RWPE2 (cell line): ENCODE data around the gene USP6NL.

Experiments
- ATAC-seq: fragments of 200-7000 bp; cut with Tn5 transposase; 3 replicates; pipeline ENCODE4 v1.9.1; 2021; ENCODE audit warnings: low read depth
- DNase-seq: peaks from one replicate; pipeline ENCODE4 v3.0.0-alpha.2; 2020; ENCODE audit warnings: low spot score
- H3K27ac ChIP-seq: fragments of 450-650 bp; 2 replicates; pipeline ENCODE4 v1.5.1; 2017; ENCODE audit warnings: mild to moderate bottlenecking; ENCODE audit not compliant: poor library complexity, severe bottlenecking
- H3K27me3 ChIP-seq: fragments of 250-450 bp; sonication (Bioruptor Pico); 2 replicates; pipeline ENCODE4 v1.5.1; 2021; ENCODE audit warnings: mild to moderate bottlenecking, moderate library complexity; ENCODE audit not compliant: insufficient read depth, poor library complexity, severe bottlenecking
- H3K36me3 ChIP-seq: fragments of 250-450 bp; sonication (Bioruptor Pico); 2 replicates; pipeline ENCODE4 v1.5.1; 2020; ENCODE audit warnings: low read depth, mild to moderate bottlenecking, moderate library complexity
- H3K4me1 ChIP-seq: fragments of 250-450 bp; sonication (Bioruptor Pico); 2 replicates; pipeline ENCODE4 v1.5.1; 2021; ENCODE audit warnings: mild to moderate bottlenecking, moderate library complexity; ENCODE audit not compliant: insufficient read depth, poor library complexity, severe bottlenecking
- H3K4me3 ChIP-seq: fragments of 250-450 bp; sonication (Bioruptor Pico); 2 replicates; pipeline ENCODE4 v1.5.1; 2021; ENCODE audit warnings: mild to moderate bottlenecking, moderate library complexity; ENCODE audit not compliant: severe bottlenecking
- H3K9me3 ChIP-seq: fragments of 250-450 bp; sonication (Bioruptor Pico); 2 replicates; pipeline ENCODE4 v1.5.1; 2021; ENCODE audit warnings: mild to moderate bottlenecking, moderate library complexity; ENCODE audit not compliant: severe bottlenecking
- TF ChIP-seq, protein P1 (sequence below): fragments of 450-650 bp; IDR thresholded peaks from one replicate; pipeline ENCODE4 v1.5.1; 2017; ENCODE audit warnings: mild to moderate bottlenecking, moderate library complexity; ENCODE audit not compliant: poor library complexity, severe bottlenecking

The USP6NL gene

DNA sequence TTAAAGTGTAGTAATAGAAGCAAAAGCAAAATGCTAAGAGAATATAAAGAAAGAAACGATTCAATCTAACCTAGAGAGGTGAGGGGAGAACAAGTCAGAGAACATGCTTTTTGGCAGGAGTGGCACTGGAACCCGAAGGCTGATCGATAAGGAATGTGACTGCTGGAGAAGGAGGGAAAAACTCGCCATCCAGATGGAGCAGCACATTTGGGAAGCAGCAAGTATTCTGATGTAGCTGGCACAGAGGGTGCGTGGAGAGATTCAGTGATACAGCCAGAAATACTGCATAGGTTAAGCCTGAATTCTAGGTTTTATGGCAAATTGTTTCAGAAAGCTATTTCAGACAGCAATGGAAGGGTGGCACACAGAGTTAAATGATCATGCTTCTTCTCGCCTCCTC lies 42.0 kb downstream of the USP6NL start:
- no peaks in the 10 kb centered on the region for H3K36me3 ChIP-seq
- H3K4me3 ChIP-seq: no peak overlapping the region
- no peaks in the 10 kb centered on the region for H3K9me3 ChIP-seq
- no peak for ATAC-seq
- no peaks in the 10 kb centered on the region for H3K27me3 ChIP-seq
- H3K27ac ChIP-seq: no peak overlapping the region
- H3K4me1 ChIP-seq: no peaks in the 10 kb centered on the region
- TF ChIP-seq, protein P1, sequence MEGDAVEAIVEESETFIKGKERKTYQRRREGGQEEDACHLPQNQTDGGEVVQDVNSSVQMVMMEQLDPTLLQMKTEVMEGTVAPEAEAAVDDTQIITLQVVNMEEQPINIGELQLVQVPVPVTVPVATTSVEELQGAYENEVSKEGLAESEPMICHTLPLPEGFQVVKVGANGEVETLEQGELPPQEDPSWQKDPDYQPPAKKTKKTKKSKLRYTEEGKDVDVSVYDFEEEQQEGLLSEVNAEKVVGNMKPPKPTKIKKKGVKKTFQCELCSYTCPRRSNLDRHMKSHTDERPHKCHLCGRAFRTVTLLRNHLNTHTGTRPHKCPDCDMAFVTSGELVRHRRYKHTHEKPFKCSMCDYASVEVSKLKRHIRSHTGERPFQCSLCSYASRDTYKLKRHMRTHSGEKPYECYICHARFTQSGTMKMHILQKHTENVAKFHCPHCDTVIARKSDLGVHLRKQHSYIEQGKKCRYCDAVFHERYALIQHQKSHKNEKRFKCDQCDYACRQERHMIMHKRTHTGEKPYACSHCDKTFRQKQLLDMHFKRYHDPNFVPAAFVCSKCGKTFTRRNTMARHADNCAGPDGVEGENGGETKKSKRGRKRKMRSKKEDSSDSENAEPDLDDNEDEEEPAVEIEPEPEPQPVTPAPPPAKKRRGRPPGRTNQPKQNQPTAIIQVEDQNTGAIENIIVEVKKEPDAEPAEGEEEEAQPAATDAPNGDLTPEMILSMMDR: no peak
- DNase-seq: no peak

DNA sequence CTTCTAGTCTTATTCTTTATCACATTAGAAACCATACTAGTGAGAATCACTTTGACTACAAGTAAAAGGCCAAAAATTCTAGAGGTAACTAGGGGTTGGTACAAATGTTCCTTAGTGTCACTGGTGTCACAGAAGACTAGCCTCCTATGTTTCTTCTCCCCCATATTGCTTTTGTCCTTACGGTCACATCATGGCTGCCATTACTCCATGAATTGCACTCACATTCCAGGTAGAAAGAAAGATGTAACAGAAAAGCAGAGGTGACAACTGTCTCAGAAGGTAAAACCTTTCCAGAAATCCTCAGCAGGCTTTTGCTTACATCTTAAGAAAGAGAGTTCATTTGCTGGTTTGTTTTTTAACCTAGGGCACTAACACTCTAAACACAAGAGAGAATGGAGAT lies 42.9 kb downstream of the USP6NL start:
- H3K4me1 ChIP-seq: no peaks in the 10 kb centered on the region
- no peak overlapping the region for H3K4me3 ChIP-seq
- ATAC-seq: no peak
- TF ChIP-seq, protein P1: no peak
- DNase-seq: no peak
- H3K36me3 ChIP-seq: no peaks in the 10 kb centered on the region
- no peaks in the 10 kb centered on the region for H3K9me3 ChIP-seq
- no peak overlapping the region for H3K27ac ChIP-seq
- no peaks in the 10 kb centered on the region for H3K27me3 ChIP-seq

DNA sequence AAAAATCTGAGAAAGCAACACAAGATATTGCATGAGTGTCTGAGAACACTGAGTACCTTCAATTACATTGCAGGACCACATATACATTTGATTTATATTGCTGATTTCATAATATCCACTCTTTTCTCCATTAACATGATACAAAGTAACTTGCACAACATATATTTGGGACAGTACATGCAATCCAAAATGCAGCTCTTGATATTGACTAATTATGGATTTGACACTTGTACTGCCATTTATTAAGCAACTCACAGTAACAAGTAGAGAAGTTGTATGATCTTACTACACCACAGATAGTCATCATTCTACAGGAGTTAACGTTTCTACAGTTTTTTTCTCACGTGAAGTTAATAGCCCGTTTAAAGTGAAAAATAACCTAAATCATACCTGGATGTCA lies 46.7 kb downstream of the USP6NL start:
- Histone ChIP-seq H3K27me3 (no peaks in the 10 kb centered on the region), H3K27ac (no peak overlapping the region), H3K36me3 (no peaks in the 10 kb centered on the region), H3K9me3 (no peaks in the 10 kb centered on the region), H3K4me3 (no peak overlapping the region), H3K4me1 (no peaks in the 10 kb centered on the region)
- DNase-seq (no peak), ATAC-seq (no peak)
- TF ChIP-seq, protein P1: no peak

DNA sequence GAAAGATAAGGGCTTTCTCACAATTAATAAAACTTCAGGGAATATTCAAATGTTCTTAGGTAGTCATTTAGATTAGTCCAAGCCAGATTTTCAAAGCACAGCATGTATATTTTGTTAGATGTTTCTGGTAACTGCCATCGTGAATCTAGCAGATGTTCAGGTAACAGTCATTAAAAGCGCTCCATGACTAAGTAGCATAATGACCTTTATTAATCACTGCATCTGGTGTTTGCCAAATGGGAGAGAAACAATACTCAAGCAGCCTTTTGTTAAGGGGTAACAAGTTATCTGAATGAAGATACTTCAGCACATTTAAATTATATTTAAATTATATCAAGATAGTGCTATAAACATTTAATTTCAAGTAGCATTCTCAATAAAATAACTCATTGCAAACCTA lies 47.5 kb downstream of the USP6NL start:
- Histone ChIP-seq H3K27me3 (no peaks in the 10 kb centered on the region), H3K4me1 (no peaks in the 10 kb centered on the region), H3K4me3 (no peak overlapping the region), H3K27ac (no peak overlapping the region), H3K36me3 (no peaks in the 10 kb centered on the region), H3K9me3 (no peaks in the 10 kb centered on the region)
- ATAC-seq (no peak), DNase-seq (no peak)
- TF ChIP-seq, protein P1: no peak

DNA sequence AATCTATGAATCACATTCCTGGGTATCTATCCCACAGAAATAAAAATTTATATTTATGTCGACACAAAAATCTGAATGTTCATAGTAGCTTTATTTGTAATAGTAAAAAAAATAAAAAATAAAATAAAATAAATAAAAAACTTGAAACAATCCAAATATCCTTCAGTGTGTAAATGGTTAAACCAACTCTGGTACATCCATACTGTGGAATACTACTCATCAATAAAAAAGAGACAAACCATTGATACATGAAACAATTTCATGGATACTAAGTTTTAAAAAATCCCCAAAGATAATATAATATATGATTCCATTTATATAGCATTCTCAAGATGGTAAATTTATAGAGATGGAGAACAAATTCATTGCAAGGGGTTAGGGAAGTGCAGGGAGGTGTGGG lies 48.6 kb downstream of the USP6NL start:
- Histone ChIP-seq H3K36me3 (no peaks in the 10 kb centered on the region), H3K4me3 (no peak overlapping the region), H3K27ac (no peak overlapping the region), H3K4me1 (no peaks in the 10 kb centered on the region), H3K9me3 (no peaks in the 10 kb centered on the region), H3K27me3 (no peaks in the 10 kb centered on the region)
- no peak for ATAC-seq
- TF ChIP-seq, protein P1: no peak
- DNase-seq: no peak
